Activated CD4-positive, alpha-beta T cell treated with anti-CD3 and anti-CD28 coated beads, Interleukin-2, amount 10 ng/mL, durations not matched to agents 7 days and 5 days (primary cell): ENCODE measurements around the gene CHODL. TPM values are rescaled to one million over a fixed set of nuclear protein-coding genes. Genes with fewer than 3 reads are reported as not detected.

Experiments used
- total RNA-seq, 2 experiments: library from RNA; stranded (reverse); gene quantifications; one replicate each; pipeline ENCODE4 v1.2.3, GENCODE V29; 2021

CHODL gene
- total RNA-seq, 2 experiments from 2014 or later, result 0.15 to 0.22 TPM

Other genes starting within 250 kb of the CHODL start
- not detected for gene TMPRSS15, start 159.0 kb downstream of the CHODL start, total RNA-seq